HEK293 (cell line): ENCODE data around the gene SLC7A11.

Experiments
- CTCF ChIA-PET: fragments of 350-600 bp; formaldehyde crosslinking; extraction: SDS; loops from one replicate; lab custom pipeline; 2021; ENCODE audit warnings: antibody characterized with exemption; lab: Yijun Ruan, JAX
- POLR2A ChIA-PET: fragments of 300-600 bp; formaldehyde crosslinking; extraction: SDS; loops from one replicate; lab custom pipeline; 2020; ENCODE audit warnings: antibody characterized with exemption, inconsistent platforms; lab: Yijun Ruan, JAX
- H3K27ac ChIP-seq: fragments of 200-500 bp; sonication (Bioruptor generic); 2 replicates; pipeline ENCODE4 v1.5.1; 2014; ENCODE audit warnings: low read depth, low read length, control low read depth, inconsistent platforms; ENCODE audit errors: extremely low read depth
- H3K36me3 ChIP-seq, 2 experiments: fragments of 200-500 bp in 1 of 2; sonication (Bioruptor generic) in 1 of 2; 1 replicate in 1 of 2; 2 replicates in 1 of 2; pipeline ENCODE4 v1.5.1; 2014 to 2017; ENCODE audit warnings: inconsistent platforms in 2 of 2, low read length in 2 of 2; ENCODE audit not compliant: control insufficient read depth in 2 of 2, insufficient read depth in 1 of 2
- H3K4me1 ChIP-seq: fragments of 200-500 bp; sonication (Bioruptor generic); 2 replicates; pipeline ENCODE4 v1.5.1; 2014; ENCODE audit warnings: mild to moderate bottlenecking, low read length, inconsistent platforms; ENCODE audit not compliant: control insufficient read depth, insufficient read depth
- H3K4me3 ChIP-seq: 2 replicates; pipeline ENCODE4 v1.5.1; 2011; ENCODE audit warnings: low read depth, mild to moderate bottlenecking, control low read depth, low read length, moderate library complexity
- H3K9me3 ChIP-seq: fragments of 200-500 bp; sonication (Bioruptor generic); 2 replicates; pipeline ENCODE4 v1.5.1; 2014; ENCODE audit warnings: low read depth, low read length, inconsistent platforms; ENCODE audit not compliant: control insufficient read depth, insufficient read depth
- ATF2 ChIP-seq: fragments of 450-650 bp; formaldehyde crosslinking; IDR thresholded peaks from 2 replicates; pipeline ENCODE4 v1.5.1; 2016; ENCODE audit warnings: missing biosample characterization, missing genetic modification characterization, low read depth
- BCL11A ChIP-seq: fragments of 450-650 bp; formaldehyde crosslinking; IDR thresholded peaks from 2 replicates; pipeline ENCODE4 v1.5.1; 2016; ENCODE audit warnings: low read depth, missing biosample characterization, missing genetic modification characterization
- CTCF ChIP-seq: fragments of 450-650 bp; formaldehyde crosslinking; IDR thresholded peaks from 2 replicates; pipeline ENCODE4 v1.5.1; 2016; ENCODE audit warnings: missing biosample characterization, missing genetic modification characterization
- KLF10 ChIP-seq: fragments of 450-650 bp; IDR thresholded peaks from 2 replicates; pipeline ENCODE4 v1.5.1; 2018; ENCODE audit warnings: missing biosample characterization, mild to moderate bottlenecking, missing genetic modification characterization
- KLF7 ChIP-seq: fragments of 450-650 bp; formaldehyde crosslinking; IDR thresholded peaks from 2 replicates; pipeline ENCODE4 v1.5.1; 2016; ENCODE audit warnings: missing biosample characterization, missing genetic modification characterization, borderline replicate concordance
- KLF8 ChIP-seq: fragments of 450-650 bp; formaldehyde crosslinking; IDR thresholded peaks from 2 replicates; pipeline ENCODE4 v1.5.1; 2016; ENCODE audit warnings: missing biosample characterization, missing genetic modification characterization
- MZF1 ChIP-seq: fragments of 450-650 bp; formaldehyde crosslinking; IDR thresholded peaks from 2 replicates; pipeline ENCODE4 v1.5.1; 2017; ENCODE audit warnings: missing biosample characterization, missing genetic modification characterization, borderline replicate concordance
- SCRT2 ChIP-seq: fragments of 450-650 bp; formaldehyde crosslinking; IDR thresholded peaks from 2 replicates; pipeline ENCODE4 v1.5.1; 2016; ENCODE audit warnings: missing biosample characterization, missing genetic modification characterization
- ZBTB17 ChIP-seq: fragments of 450-650 bp; formaldehyde crosslinking; IDR thresholded peaks from 2 replicates; pipeline ENCODE4 v1.5.1; 2016; ENCODE audit warnings: missing biosample characterization, missing genetic modification characterization
- ZBTB21 ChIP-seq: fragments of 450-650 bp; formaldehyde crosslinking; IDR thresholded peaks from 2 replicates; pipeline ENCODE4 v1.5.1; 2017; ENCODE audit warnings: missing biosample characterization, missing genetic modification characterization
- ZBTB8A ChIP-seq: fragments of 450-650 bp; formaldehyde crosslinking; IDR thresholded peaks from 2 replicates; pipeline ENCODE4 v1.5.1; 2016; ENCODE audit warnings: missing biosample characterization, missing genetic modification characterization
- ZNF18 ChIP-seq: fragments of 450-650 bp; formaldehyde crosslinking; IDR thresholded peaks from 2 replicates; pipeline ENCODE4 v1.5.1; 2016; ENCODE audit warnings: missing biosample characterization, missing genetic modification characterization
- ZNF202 ChIP-seq: fragments of 450-650 bp; formaldehyde crosslinking; IDR thresholded peaks from 2 replicates; pipeline ENCODE4 v1.5.1; 2016; ENCODE audit warnings: missing biosample characterization, missing genetic modification characterization, borderline replicate concordance
- ZNF280C ChIP-seq: fragments of 450-650 bp; formaldehyde crosslinking; IDR thresholded peaks from 2 replicates; pipeline ENCODE4 v1.5.1; 2016; ENCODE audit warnings: missing biosample characterization, missing genetic modification characterization
- ZNF324 ChIP-seq: fragments of 450-650 bp; formaldehyde crosslinking; IDR thresholded peaks from 2 replicates; pipeline ENCODE4 v1.5.1; 2016; ENCODE audit warnings: missing biosample characterization, missing genetic modification characterization
- ZNF366 ChIP-seq: fragments of 450-650 bp; formaldehyde crosslinking; conservative IDR thresholded peaks from 2 replicates; pipeline ENCODE4 v1.5.1; 2016; ENCODE audit warnings: missing biosample characterization, missing genetic modification characterization
- ZNF391 ChIP-seq: fragments of 450-650 bp; formaldehyde crosslinking; IDR thresholded peaks from 2 replicates; pipeline ENCODE4 v1.5.1; 2016; ENCODE audit warnings: low read depth, missing biosample characterization, missing genetic modification characterization, borderline replicate concordance
- ZNF518A ChIP-seq: fragments of 450-650 bp; formaldehyde crosslinking; conservative IDR thresholded peaks from 2 replicates; pipeline ENCODE4 v1.5.1; 2016; ENCODE audit warnings: low read depth, missing biosample characterization, missing genetic modification characterization
- ZNF530 ChIP-seq: fragments of 450-650 bp; formaldehyde crosslinking; IDR thresholded peaks from 2 replicates; pipeline ENCODE4 v1.5.1; 2016; ENCODE audit warnings: low read depth, missing biosample characterization, missing genetic modification characterization
- ZNF626 ChIP-seq: fragments of 450-650 bp; sonication (Bioruptor Pico); formaldehyde crosslinking; IDR thresholded peaks from 2 replicates; pipeline ENCODE4 v1.5.1; 2018; ENCODE audit warnings: missing biosample characterization, missing genetic modification characterization, inconsistent platforms
- ZNF629 ChIP-seq: fragments of 450-650 bp; formaldehyde crosslinking; IDR thresholded peaks from 2 replicates; pipeline ENCODE4 v1.5.1; 2017; ENCODE audit warnings: missing biosample characterization, missing genetic modification characterization
- ZNF837 ChIP-seq: fragments of 450-650 bp; formaldehyde crosslinking; IDR thresholded peaks from 2 replicates; pipeline ENCODE4 v1.5.1; 2016; ENCODE audit warnings: missing biosample characterization, missing genetic modification characterization
- ZSCAN4 ChIP-seq: fragments of 450-650 bp; formaldehyde crosslinking; IDR thresholded peaks from 2 replicates; pipeline ENCODE4 v1.5.1; 2017; ENCODE audit warnings: missing biosample characterization, missing genetic modification characterization

The SLC7A11 gene

GRCh38 chr4:138242076-138242833 lies at the start of gene SLC7A11:
Gene SLC7A11 (minus strand): TSS chr4:138242349. CDS start chr4:138242069, 280 bp downstream.
- peak within 1 kb of the TSS; percentile 26 for H3K4me3 ChIP-seq
- peak within 1 kb of the TSS; percentile 38; the same call in 1 of the 2 replicates for H3K27ac ChIP-seq
- no peaks in the 10 kb centered on the region for H3K4me1 ChIP-seq
- no peaks in the 10 kb centered on the region for H3K9me3 ChIP-seq
- H3K36me3 ChIP-seq = no peaks in the 10 kb centered on the region
- ChIA-PET CTCF (interaction anchor here (0.9 kb wide), 1 partner anchor 29 kb away, joined by 3 read pairs; no protein-coding TSS in a partner anchor), POLR2A (interaction anchor here (1.2 to 2.1 kb wide), 2 partner anchors 9 to 21 kb away, joined by 3 to 8 read pairs; no protein-coding TSS in a partner anchor)
- peak; percentile 78 for TF ChIP-seq ATF2 (tag by site-specific recombination)
- peak; percentile 71 for TF ChIP-seq ZSCAN4 (tag by site-specific recombination)
- no peak for TF ChIP-seq ZNF280C
- no peak for TF ChIP-seq KLF7 (tag by site-specific recombination)
- TF ChIP-seq ZNF391 = no peak
- no peak for TF ChIP-seq ZNF324 (tag by site-specific recombination)
- no peak for TF ChIP-seq MZF1
- TF ChIP-seq ZNF629 (tag by site-specific recombination) = peak; percentile 82
- TF ChIP-seq BCL11A (tag by site-specific recombination) = no peak
- TF ChIP-seq ZNF18 (tag by site-specific recombination) = 0 out of 2 replicates have a peak, but pooled peaks have one; percentile 21
- TF ChIP-seq ZBTB8A (tag by site-specific recombination) = peak; percentile 62; the same call in 1 of the 2 replicates
- TF ChIP-seq CTCF (tag by site-specific recombination) = 0 out of 2 replicates have a peak, but pooled peaks have one; percentile 13
- TF ChIP-seq ZNF837 = no peak
- peak; percentile 87 for TF ChIP-seq SCRT2 (tag by site-specific recombination)
- peak; percentile 82 for TF ChIP-seq ZBTB17 (tag by site-specific recombination)
- TF ChIP-seq ZNF626 (tag by site-specific recombination) = no peak
- TF ChIP-seq ZNF202 (tag by site-specific recombination) = no peak
- 0 out of 2 replicates have a peak, but pooled peaks have one; percentile 30 for TF ChIP-seq ZNF518A (tag by site-specific recombination)
- TF ChIP-seq ZNF530 (tag by site-specific recombination) = no peak
- TF ChIP-seq KLF8 = 0 out of 2 replicates have a peak, but pooled peaks have one; percentile 21
- TF ChIP-seq KLF10 (tag by site-specific recombination) = peak; percentile 74
- TF ChIP-seq ZNF366 = peak; percentile 58; the same call in 1 of the 2 replicates
- peak; percentile 64 for TF ChIP-seq ZBTB21 (tag by site-specific recombination)
